Stimulated activated memory B cell treated with anti-CD40 and anti-IgM and Interleukin-4, amounts not matched to agents 10 μg/mL and 1 μg/mL and 100 μg/mL, for 72 hours (primary cell): ENCODE measurements around the gene SSX2B.
"Not testable (repeated sequence)": the region's sequence is repeated elsewhere in the genome, so short reads cannot be mapped to it uniquely, and the experiment has no call there.

ENCODE experiments used
- ATAC-seq: fragments of 150-1000 bp; cut with Tn5 transposase; 2 replicates; pipeline ENCODE4 v1.10.0; 2021
- H3K27ac Mint-ChIP-seq: one replicate; pipeline ENCODE4 v1.8.0; 2022; ENCODE audit warnings: mild to moderate bottlenecking, mixed read lengths
- H3K27me3 Mint-ChIP-seq: one replicate; pipeline ENCODE4 v1.8.0; 2022; ENCODE audit warnings: mixed read lengths
- H3K36me3 Mint-ChIP-seq: one replicate; pipeline ENCODE4 v1.8.0; 2022; ENCODE audit warnings: mixed read lengths
- H3K4me1 Mint-ChIP-seq: one replicate; pipeline ENCODE4 v1.8.0; 2022; ENCODE audit warnings: mixed read lengths
- H3K4me3 Mint-ChIP-seq: one replicate; pipeline ENCODE4 v1.8.0; 2022; ENCODE audit warnings: mild to moderate bottlenecking, moderate library complexity, mixed read lengths
- H3K9me3 Mint-ChIP-seq: one replicate; pipeline ENCODE4 v1.8.0; 2022; ENCODE audit warnings: mixed read lengths

The SSX2B gene

DNA sequence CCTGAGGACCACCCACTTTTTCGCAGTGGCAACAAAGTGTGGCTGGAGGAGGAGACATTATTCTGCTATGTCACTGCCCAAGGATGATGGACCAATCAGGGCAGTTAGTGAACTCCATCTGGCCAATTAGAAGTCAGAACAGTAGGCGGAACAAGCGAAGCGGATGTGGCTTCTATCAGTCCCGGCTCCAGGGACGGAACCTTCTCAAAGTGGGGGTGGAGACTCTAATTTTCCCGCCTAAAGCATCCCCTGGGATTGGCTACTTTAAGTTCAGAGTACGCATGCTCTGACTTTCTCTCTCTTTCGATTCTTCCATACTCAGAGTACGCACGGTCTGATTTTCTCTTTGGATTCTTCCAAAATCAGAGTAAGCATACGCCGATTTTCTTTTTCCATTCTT, at the start of gene SSX2B:
SSX2B (plus strand) TSS at position 301 of the 400 bp plus-strand sequence. CDS start 1,429 bp downstream, outside the sequence.
- H3K4me3 Mint-ChIP-seq, H3K36me3 Mint-ChIP-seq, H3K4me1 Mint-ChIP-seq, ATAC-seq, H3K27ac Mint-ChIP-seq, H3K9me3 Mint-ChIP-seq, H3K27me3 Mint-ChIP-seq: not testable (repeated sequence)

DNA sequence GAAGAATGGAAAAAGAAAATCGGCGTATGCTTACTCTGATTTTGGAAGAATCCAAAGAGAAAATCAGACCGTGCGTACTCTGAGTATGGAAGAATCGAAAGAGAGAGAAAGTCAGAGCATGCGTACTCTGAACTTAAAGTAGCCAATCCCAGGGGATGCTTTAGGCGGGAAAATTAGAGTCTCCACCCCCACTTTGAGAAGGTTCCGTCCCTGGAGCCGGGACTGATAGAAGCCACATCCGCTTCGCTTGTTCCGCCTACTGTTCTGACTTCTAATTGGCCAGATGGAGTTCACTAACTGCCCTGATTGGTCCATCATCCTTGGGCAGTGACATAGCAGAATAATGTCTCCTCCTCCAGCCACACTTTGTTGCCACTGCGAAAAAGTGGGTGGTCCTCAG, 44.0 kb upstream of the SSX2B start, which contains the start of gene SSX2:
SSX2 (minus strand) TSS at position 101 of the 400 bp plus-strand sequence. CDS start 1,429 bp downstream, outside the sequence.
- H3K9me3 Mint-ChIP-seq, H3K4me1 Mint-ChIP-seq, ATAC-seq, H3K36me3 Mint-ChIP-seq, H3K27ac Mint-ChIP-seq, H3K4me3 Mint-ChIP-seq, H3K27me3 Mint-ChIP-seq: not testable (repeated sequence)

DNA sequence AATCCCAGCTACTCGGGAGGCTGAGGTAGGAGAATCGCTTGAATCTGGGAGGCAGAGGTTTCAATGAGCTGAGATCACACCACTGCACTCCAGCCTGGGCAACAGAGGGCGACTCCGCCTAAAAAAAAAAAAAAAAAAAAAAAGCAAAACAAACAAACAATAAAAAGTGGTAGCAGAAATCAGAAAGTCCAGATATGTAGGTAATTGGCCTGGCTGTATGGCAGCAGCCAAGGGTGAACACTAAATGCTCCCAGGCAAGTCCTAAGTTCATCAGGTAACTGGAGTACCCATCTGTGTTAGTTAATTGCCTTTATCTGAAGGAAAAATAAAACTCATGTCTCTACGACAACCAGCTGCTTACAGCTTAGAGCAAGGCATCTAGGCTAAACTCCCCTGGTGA, 14.9 kb downstream of the SSX2B start:
- ATAC-seq, H3K27ac Mint-ChIP-seq, H3K36me3 Mint-ChIP-seq, H3K4me3 Mint-ChIP-seq, H3K27me3 Mint-ChIP-seq, H3K9me3 Mint-ChIP-seq, H3K4me1 Mint-ChIP-seq: not testable (repeated sequence)

DNA sequence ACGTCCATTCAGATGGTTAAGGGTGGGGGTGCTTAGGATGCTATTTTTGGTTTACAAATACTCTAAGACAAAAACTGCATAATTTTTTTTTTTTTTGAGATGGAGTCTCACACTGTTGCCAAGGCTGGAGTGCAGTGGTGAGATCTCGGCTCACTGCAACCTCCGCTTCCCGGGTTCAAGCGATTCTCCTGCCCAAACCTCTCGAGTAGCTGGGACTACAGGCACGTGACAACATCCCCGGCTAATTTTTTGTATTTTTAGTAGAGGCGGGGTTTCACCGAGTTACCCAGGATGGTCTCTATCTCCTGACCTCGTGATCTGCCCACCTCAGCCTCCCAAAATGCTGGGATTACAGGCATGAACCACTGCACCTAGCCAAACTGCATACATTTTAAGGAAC, 22.5 kb downstream of the SSX2B start:
- H3K36me3 Mint-ChIP-seq, ATAC-seq, H3K27me3 Mint-ChIP-seq, H3K9me3 Mint-ChIP-seq, H3K4me3 Mint-ChIP-seq, H3K4me1 Mint-ChIP-seq, H3K27ac Mint-ChIP-seq: not testable (repeated sequence)

DNA sequence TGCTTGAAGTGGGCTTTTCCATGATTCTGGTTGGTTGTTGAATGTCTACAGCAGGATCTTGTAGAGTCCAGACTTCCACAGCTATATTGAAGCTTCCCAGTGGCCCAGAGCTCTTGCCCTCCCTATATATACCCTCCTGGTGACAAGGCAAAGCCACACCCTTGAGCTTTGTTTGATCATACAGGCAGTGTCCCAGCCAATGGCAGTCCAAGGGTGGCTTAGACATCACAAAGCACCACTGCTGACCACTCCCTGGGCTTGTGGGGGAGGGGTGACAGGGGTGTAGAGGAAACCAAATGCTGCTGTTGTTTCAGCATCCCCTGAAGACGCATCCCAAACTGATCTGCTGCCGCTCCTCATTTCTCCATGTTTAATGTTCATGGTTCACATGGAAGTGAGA, 46.3 kb downstream of the SSX2B start, which contains the start of gene SPANXN5:
SPANXN5 (minus strand) TSS at position 101 of the 400 bp plus-strand sequence; CDS start at position 22, 79 bp downstream.
- not testable (repeated sequence) for H3K4me1 Mint-ChIP-seq, ATAC-seq, H3K27me3 Mint-ChIP-seq, H3K36me3 Mint-ChIP-seq, H3K27ac Mint-ChIP-seq, H3K9me3 Mint-ChIP-seq, H3K4me3 Mint-ChIP-seq

DNA sequence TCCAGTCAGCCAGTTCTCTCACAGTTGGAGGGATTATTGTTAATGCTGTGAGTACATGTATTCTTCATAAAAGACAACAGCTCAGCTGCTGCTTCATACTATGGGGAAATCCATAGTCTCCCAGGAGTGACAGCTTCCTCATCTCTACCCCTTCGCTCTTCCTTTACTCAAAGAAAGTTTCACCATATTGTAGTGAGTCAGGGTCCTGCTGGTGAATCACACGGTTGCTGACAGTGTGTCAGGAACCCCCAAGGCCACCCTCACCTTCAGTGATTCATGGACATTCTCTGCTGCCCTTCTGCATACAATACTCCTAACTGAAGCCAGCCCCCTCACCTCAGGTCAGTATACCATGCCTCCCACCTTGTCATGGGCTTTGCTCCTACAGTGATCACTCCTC, 53.8 kb downstream of the SSX2B start:
- H3K4me1 Mint-ChIP-seq, H3K27me3 Mint-ChIP-seq, H3K9me3 Mint-ChIP-seq, H3K36me3 Mint-ChIP-seq, H3K4me3 Mint-ChIP-seq, H3K27ac Mint-ChIP-seq, ATAC-seq: not testable (repeated sequence)
